GM21390 (cell line): Measurements from ENCODE around the gene CATSPERE.
"Not testable (repeated sequence)": the region's sequence is repeated elsewhere in the genome, so short reads cannot be mapped to it uniquely, and the experiment has no call there.

Source experiments
- ATAC-seq: cut with Tn5 transposase; IDR thresholded peaks from one replicate; pipeline ENCODE4 v1.9.1; 2021; ENCODE audit not compliant: unreplicated experiment

The CATSPERE gene

DNA sequence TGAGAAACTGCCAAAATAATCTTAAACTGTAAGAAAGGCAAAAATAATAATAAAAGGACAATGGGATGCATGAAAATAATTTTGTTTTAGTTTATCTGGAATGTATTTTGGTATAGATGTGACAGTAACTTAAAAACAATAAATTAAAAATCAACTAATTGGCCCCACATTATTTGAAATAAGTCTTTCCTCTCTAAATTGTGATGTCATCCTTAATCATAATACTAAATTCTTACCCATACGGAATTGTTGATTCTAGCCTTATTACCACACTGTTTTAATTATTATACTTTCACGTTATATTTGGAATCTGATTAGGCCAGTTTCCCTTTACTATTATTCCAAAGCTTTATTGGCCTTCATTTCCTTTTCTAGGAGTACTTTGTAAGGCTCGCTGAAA is 199.5 kb downstream of the CATSPERE start:
- ATAC-seq = no peak

- not testable (repeated sequence) for ATAC-seq
These were observed 200.7 kb downstream of the CATSPERE start for GRCh38 chr1:244661569-244662312.

- ATAC-seq = no peak
These were observed 201.5 kb downstream of the CATSPERE start for GRCh38 chr1:244662599-244662998.

DNA sequence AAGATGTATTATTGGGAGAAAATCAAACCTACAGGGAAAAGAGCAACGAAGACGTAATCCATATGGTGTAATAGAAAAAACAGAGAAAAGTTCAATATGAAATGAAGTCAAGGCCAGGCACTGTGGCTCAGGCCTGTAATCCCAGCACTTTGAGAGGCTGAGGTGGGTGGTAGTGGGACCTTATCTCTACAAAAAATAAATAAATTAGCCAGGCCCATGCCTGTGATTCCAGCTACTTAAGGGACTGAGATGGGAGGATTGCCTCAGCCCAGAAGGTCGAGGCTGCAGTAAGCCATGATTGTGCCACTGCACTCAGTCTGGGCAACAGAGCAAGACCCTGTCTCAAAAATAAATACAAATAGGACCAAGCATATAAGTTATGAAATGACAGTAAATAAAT is 203.3 kb downstream of the CATSPERE start:
- ATAC-seq = no peak

GRCh38 chr1:244665771-244666217 is 204.7 kb downstream of the CATSPERE start:
- ATAC-seq = peak; percentile 84

DNA sequence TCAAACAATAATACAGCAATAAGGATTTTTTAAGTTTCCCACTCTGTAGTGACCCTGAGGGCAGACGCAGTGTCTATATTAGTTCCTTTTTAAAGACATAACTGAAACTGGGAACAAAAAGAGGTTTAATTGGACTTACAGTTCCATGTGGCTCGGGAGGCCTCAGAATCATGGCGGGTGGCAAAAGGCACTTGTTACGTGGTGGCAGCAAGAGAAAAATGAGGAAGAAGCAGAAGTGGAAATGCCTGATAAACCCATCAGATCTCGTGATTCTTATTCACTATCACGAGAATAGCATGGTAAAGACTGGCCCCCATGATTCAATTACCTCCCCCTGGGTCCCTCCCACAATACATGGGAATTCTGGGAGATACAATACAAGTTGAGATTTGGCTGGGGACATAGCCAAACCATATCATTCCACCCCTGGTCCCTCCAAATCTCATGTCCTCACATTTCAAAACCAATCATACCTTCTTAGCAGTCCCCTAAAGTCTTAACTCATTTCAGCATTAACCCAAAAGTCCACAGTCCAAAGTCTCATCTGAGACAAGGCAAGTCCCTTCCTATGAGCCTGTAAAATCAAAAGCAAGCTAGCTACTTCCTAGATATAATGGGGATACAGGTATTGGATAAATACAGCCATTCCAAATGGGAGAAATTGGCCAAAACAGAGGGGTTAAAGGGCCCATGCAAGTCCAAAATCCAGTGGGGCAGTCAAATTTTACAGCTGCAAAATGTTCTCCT is 205.8 kb downstream of the CATSPERE start:
- not testable (repeated sequence) for ATAC-seq

DNA sequence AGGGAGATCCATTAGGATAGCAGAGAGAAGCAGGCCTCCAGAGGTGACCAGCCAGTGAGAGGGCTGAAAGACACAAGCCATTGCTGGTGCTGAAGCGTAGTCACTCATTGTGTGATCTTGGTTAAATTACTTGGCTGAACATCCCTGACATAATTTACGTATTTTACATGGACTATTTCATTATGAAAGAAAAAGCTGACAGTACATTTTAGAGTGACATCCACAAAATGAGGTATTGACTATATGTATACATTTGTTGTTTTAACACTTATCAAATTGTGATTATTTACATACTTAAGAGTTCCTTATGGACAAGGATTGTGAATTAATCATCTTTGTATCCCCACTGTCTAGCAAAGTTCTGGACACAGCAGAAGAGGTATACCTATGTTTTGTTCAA is 206.7 kb downstream of the CATSPERE start:
- no peak for ATAC-seq

- no peak for ATAC-seq
These were observed 212.0 kb downstream of the CATSPERE start for GRCh38 chr1:244672946-244673682.

- no peak for ATAC-seq
These were observed 213.4 kb downstream of the CATSPERE start for GRCh38 chr1:244674446-244674845.

DNA sequence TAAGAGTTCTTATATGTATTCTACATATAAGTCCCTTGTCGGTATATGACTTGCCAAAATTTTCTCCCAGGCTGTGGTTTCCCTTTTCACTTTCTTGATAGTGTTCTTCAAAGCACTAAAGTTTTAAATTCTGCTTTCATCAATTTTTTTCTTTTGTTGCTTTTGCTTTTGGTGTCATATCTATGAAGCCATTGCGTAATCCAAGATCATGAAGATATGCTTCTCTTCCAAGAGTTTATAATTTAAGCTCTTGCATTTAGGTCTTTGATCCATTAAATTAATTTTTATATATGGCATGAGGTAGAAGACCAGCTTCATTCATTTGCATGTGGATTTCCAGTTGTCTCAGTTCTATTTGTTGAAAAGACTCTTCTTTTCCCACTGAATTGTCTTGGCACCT is 214.1 kb downstream of the CATSPERE start:
- ATAC-seq = no peak

GRCh38 chr1:244678697-244679096 is 217.6 kb downstream of the CATSPERE start:
- ATAC-seq = no peak

DNA sequence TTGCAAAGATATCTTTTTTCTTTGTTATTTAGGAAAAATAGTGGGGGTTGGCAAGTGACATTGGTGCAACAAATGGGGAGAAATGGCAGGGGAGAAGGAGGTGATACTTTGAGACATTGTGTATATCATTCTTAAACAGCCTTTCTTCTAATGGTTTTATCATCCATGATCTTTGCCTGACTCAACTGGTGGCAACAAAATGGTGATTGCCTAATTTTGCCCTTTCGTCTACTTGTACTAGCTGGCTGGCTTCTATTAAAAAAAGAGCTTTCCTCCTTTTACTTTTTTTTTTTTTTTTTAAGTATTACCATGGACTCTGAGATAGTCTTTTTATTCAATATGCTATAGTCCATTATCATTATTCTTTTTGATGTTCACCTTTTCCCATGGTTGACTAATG is 219.6 kb downstream of the CATSPERE start:
- no peak for ATAC-seq

GRCh38 chr1:244682087-244682486 is 221.0 kb downstream of the CATSPERE start:
- ATAC-seq = not testable (repeated sequence)
